GM15510 (cell line): Measurements from ENCODE around the gene ARHGEF10L.

ENCODE experiments used
- POLR2A ChIP-seq: IDR thresholded peaks from 3 replicates; pipeline ENCODE4 v1.6.1; 2011; ENCODE audit warnings: borderline replicate concordance; ENCODE audit not compliant: insufficient read length; ENCODE audit errors: extremely low read depth

ARHGEF10L gene

GRCh38 chr1:17558541-17558940, 19.0 kb downstream of the ARHGEF10L start:
- TF ChIP-seq POLR2A = no peak

DNA sequence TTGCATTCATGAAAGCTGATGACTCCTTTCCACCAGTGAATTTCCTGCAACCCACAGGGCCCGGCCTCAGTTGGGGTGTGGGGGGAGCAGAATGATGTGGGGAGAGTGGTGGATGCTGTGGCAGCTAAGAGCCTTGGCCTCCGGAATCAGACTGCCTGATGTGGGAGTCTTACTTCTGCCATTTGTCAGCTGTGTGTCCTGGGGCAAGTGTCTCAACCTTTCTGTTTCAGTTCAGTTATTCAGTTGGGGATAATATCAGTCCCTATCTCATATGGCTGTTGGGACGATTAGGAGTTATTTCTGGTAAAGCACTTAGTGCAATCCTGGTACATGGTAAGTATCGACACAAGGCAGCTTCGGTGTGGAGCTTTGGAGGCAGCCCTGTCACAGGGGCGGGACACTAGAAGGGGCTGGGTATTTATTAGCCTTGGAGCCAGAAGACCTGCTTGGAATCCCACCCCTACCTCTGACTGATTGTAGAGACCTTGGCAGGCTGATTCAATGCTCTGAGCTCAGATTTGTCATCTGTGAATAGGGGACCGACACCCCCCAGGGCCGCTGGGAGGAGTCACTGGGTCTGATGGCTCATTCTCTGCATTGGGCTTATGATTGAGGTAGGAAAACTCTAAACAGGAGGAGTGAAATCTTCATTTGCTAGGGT, 19.6 kb downstream of the ARHGEF10L start:
- no peak for TF ChIP-seq POLR2A

DNA sequence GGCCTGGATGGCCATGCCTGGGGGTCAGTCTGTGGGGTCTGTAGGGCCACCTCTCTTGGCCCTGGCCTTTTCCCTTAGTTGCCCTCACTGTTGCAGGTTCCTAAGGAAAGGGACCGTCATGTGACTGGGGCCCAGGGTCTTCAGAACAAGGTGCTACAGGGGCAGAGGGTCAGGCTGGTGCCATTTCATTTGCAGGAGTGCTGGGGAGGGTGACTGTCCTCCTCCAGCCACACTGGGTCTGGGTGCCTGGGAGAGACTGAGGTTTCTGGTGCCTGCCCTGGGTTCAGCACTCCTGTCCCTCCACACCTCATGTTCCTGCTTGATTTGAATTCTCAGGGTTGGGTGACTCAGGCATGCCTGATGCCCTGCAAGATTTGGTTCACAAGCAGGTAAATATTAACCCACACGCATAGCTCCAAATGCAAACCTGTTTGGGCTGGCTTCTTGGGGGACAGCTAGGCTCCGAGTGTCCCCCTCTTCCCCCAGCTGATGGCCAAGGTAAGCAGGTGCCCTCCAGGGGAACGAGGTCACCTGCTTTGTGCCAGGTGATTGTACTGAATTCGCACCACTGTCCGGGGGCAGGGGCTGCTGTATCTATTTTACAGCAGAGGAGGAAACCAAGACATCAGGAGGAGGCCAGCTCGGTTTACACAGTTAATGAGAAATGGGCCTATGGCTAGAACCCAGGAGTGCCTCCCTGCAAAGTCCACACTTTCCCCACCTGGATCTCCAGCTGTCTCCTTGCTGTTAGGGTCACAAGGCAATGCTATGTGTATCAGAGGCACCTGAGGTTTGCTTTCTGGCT, 20.3 kb downstream of the ARHGEF10L start:
- TF ChIP-seq POLR2A = no peak

- no peak for TF ChIP-seq POLR2A
These were observed 21.7 kb downstream of the ARHGEF10L start for GRCh38 chr1:17561247-17561548.

DNA sequence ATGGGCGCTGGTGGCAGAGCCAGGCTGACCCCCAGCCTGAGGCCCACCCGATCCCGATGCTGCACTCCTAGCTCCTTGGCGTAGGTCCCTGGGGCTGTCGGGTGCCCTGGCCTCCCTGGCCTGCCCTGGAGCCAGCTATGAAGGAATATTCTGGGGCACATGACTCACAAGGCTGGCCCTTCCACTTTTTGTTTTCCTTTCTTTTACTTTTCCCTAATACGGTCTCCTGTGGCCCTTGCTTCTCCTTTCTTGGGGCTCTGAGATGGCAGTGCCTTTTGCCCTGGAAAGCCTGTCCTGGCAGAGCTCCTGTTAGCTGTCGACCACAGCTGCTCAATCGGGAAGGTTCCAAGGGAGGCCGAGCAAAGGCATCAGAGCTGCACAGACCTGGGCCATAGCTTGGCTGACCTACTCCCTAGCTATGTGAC, 22.1 kb downstream of the ARHGEF10L start:
- TF ChIP-seq POLR2A = no peak

- TF ChIP-seq POLR2A = no peak
These were observed 22.9 kb downstream of the ARHGEF10L start for GRCh38 chr1:17562375-17562774.

DNA sequence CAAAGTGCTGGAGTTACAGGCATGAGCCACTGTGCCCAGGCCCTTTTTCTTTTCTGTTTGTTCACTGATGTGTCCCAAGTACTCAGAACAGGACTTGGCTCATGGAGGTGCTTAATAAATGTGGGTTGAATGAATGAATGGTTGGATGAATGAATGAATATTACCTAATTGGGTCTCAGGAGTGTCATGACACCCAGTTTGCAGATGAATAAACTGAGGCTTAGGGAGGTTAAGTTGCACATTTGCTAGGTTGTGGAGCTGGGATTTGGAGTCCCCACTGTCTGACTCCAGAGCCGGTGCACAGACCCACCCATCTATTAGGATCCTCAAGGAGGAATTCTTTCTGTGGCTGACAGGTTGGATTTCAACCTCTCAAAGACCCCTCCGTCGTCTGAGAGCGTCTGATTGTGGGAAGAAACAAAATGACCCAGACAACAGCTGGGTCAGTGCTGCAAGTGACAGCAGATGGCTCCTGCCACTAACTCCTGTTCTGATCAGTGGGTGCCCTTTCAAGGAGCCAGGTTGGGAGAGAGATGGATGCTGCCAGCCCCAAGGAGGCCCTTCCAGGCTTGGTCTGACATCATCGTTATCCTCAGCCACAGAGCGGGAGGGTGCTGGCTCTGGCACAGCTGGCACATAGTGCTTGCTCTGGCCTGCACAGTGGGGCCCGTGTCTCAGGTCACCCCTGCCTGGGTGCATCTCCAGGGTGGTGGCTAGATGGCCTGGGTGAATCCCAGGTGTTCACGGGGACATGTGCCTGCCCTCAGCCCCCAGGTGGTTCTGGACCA, 24.2 kb downstream of the ARHGEF10L start:
- TF ChIP-seq POLR2A = no peak

GRCh38 chr1:17564458-17565393, 25.2 kb downstream of the ARHGEF10L start:
- no peak for TF ChIP-seq POLR2A

- no peak for TF ChIP-seq POLR2A
These were observed 26.2 kb downstream of the ARHGEF10L start for GRCh38 chr1:17565461-17566252.

DNA sequence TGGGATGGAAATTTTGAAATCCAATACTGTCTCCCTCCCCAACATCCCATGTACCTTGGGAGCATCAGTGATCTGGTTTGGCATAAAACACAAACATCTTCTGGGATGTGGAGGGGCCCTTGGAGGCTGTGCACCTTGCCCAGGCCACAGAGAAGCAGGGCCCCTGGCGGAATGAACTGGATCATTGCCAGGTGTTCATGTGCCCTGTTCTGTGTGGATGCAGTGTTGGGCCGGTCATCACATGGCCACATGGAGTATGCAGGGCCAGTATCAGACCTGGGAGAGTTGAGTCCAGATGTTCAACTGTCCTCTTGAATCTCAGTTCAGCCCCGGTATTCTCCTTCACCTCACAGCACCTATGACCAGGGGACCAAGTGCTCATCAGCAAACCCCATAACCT, 26.9 kb downstream of the ARHGEF10L start:
- no peak for TF ChIP-seq POLR2A

DNA sequence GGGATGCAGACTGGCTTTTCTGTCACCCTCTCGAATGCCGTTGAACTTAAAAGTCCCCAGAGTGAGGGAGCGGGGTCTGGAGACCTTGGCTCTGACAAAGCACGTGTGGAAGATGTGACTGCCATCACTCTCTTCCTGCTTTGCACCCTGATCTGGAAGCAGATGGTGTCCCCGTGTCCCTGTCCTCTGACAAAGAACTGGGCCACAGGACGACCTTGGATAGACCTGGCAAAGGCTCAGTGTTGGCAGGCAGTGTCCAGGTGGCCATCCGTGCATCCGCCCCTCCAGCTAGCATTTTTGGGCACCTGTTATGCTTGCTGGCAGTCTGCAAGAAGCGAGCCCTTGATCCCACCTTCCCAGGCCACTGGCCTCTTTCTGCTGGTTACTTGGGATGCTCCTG, 27.4 kb downstream of the ARHGEF10L start:
- TF ChIP-seq POLR2A = no peak

DNA sequence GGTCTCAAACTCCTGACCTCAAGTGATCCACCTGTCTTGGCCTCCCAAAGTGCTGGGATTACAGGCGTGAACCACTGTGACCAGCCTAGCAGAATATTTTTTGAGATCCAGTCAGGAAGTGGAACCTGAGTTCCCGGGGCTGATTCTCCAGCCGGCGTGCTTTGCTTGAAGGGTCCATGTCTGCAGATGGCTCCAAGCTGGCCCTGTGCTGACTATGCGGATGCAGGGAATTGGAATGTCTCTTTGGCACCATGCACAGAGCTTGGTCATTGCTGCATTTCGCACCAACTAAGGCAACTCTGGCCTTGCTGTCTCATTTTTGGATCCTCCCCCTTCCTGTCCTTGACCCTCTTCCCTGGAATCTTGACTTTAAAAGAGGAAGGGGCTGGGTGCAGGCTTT, 28.1 kb downstream of the ARHGEF10L start:
- TF ChIP-seq POLR2A = no peak

DNA sequence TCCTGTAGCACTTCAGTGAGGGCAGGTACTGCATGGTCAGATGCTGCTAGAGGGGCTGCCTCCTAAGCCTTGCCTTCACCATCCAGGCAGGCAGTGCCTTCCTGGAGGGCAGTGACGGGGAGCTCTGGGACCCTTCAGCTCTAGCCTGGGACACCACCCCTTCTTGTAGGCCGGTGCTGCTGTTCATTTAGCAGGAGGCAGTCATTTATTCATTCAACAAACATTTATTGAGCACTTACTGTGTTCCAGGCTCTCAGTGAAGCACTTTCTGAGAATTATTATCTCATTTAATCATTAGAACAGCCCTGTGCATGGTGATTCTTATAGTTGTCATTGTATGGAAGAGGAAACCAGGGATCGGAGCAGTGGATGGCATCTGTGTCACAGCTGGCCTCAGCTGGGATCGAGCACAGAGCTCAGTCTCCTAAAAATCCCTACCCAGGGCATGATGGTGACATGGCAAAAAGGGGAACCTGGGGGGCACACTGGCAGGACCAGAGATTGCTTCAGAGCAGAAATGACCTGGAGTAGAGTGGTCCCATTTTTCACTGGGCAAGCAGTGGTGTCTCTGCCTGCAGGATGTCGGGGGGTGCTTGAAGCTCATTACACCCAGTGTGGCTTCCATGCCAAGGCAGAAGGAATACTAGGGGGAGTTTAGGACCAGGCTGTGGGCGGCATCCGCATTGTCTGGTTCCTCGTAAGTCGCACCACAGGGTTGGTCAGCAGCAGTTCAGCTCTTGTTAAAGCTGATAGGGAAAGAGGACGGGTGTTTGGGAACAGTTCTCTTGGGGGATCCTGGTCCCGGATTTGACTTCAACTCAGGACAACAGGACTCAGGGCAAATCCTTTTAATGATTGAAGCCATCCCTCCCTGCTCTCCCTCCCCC, 28.8 kb downstream of the ARHGEF10L start:
- TF ChIP-seq POLR2A = no peak
